H1 (cell line): Measurements from ENCODE around the gene ZNF425. TPM values are rescaled to one million over a fixed set of nuclear protein-coding genes. Genes with fewer than 3 reads are reported as not detected.

Experiments
- CTCF ChIA-PET: fragments of 300-600 bp; sonication (Branson Sonifier 250); formaldehyde crosslinking; loops from one replicate; lab custom pipeline; 2021; ENCODE audit not compliant: partially characterized antibody; lab: Charles Lee
- POLR2A ChIA-PET: fragments of 300-600 bp; sonication (Branson Sonifier 250); formaldehyde crosslinking; loops from one replicate; lab custom pipeline; 2021; ENCODE audit warnings: inconsistent platforms; ENCODE audit not compliant: partially characterized antibody; lab: Charles Lee
- DNase-seq, 2 experiments: peaks; one replicate each; pipeline versions ENCODE4 v3.0.0 to v3.0.0-alpha.2; 2010 to 2022; ENCODE audit warnings: low spot score in 2 of 2, low read depth in 1 of 2, mixed read lengths in 1 of 2
- FAIRE-seq: peaks from 2 replicates; lab custom pipeline; 2011; peaks lifted over from hg19 to GRCh38; lab: Jason Lieb, UNC
- H2AFZ ChIP-seq: 2 replicates; pipeline ENCODE4 v1.8.1; 2012; ENCODE audit warnings: low read length, inconsistent platforms
- H2AK5ac ChIP-seq: 2 replicates; pipeline ENCODE4 v1.6.1; 2013; ENCODE audit warnings: low read depth, low read length
- H2BK120ac ChIP-seq: replicated peaks from 2 replicates; pipeline ENCODE3; 2013; ENCODE audit warnings: low read depth, low read length, inconsistent platforms
- H2BK12ac ChIP-seq: 2 replicates; pipeline ENCODE4 v1.6.1; 2013; ENCODE audit warnings: low read depth, low read length
- H2BK15ac ChIP-seq: 2 replicates; pipeline ENCODE4 v1.6.1; 2013; ENCODE audit warnings: low read length
- H2BK20ac ChIP-seq: 2 replicates; pipeline ENCODE4 v1.6.1; 2013; ENCODE audit warnings: low read length
- H2BK5ac ChIP-seq: 2 replicates; pipeline ENCODE4 v1.6.1; 2013; ENCODE audit warnings: low read depth, low read length
- H3K14ac ChIP-seq: 2 replicates; pipeline ENCODE4 v1.6.1; 2013; ENCODE audit warnings: inconsistent platforms; ENCODE audit not compliant: insufficient read length
- H3K18ac ChIP-seq: 2 replicates; pipeline ENCODE4 v1.6.1; 2013; ENCODE audit warnings: low read length; ENCODE audit errors: extremely low read depth
- H3K23ac ChIP-seq: 2 replicates; pipeline ENCODE4 v1.6.1; 2013; ENCODE audit warnings: inconsistent platforms; ENCODE audit not compliant: insufficient read length
- H3K23me2 ChIP-seq: 2 replicates; pipeline ENCODE4 v1.6.1; 2013; ENCODE audit warnings: low read depth, low read length
- H3K27ac ChIP-seq: 2 replicates; pipeline ENCODE4 v1.6.1; 2011; ENCODE audit warnings: low read depth, low read length, inconsistent platforms
- H3K27me3 ChIP-seq, 4 experiments: replicated peaks in 1 of 4; 1 replicate in 1 of 4; 2 replicates in 3 of 4; pipeline versions ENCODE4 v1.6.1 to v1.8.1; 2011 to 2013; ENCODE audit warnings: low read length in 3 of 4, mild to moderate bottlenecking in 3 of 4, inconsistent platforms in 2 of 4, mixed read lengths in 2 of 4, moderate library complexity in 1 of 4; ENCODE audit not compliant: control insufficient read depth in 3 of 4, insufficient read depth in 3 of 4; ENCODE audit errors: extremely low read depth in 1 of 4
- H3K36me3 ChIP-seq, 4 experiments: 2 replicates each; pipeline versions ENCODE4 v1.6.1 to v1.8.1; 2011 to 2013; ENCODE audit warnings: mild to moderate bottlenecking in 4 of 4, low read length in 3 of 4, moderate library complexity in 2 of 4, control low read depth in 1 of 4, inconsistent platforms in 1 of 4; ENCODE audit not compliant: insufficient read depth in 4 of 4, control insufficient read depth in 2 of 4
- H3K4ac ChIP-seq: replicated peaks from 2 replicates; pipeline ENCODE3; 2013; ENCODE audit warnings: low read length, low read depth, mixed read lengths, inconsistent platforms; ENCODE audit not compliant: insufficient read length
- H3K4me1 ChIP-seq, 4 experiments: replicated peaks in 1 of 4; 1 replicate in 1 of 4; 2 replicates in 3 of 4; pipeline versions ENCODE4 v1.6.1 to v1.8.1; 2011 to 2013; ENCODE audit warnings: low read length in 3 of 4, inconsistent platforms in 2 of 4, mixed read lengths in 1 of 4; ENCODE audit not compliant: insufficient read depth in 4 of 4, control insufficient read depth in 3 of 4
- H3K4me2 ChIP-seq, 2 experiments: 2 replicates each; pipeline versions ENCODE4 v1.6.1 to v1.8.1; 2011 to 2013; ENCODE audit warnings: low read depth in 2 of 2, low read length in 2 of 2, control low read depth in 1 of 2, inconsistent platforms in 1 of 2, mild to moderate bottlenecking in 1 of 2; ENCODE audit not compliant: insufficient read depth in 1 of 2
- H3K4me3 ChIP-seq, 4 experiments: fragments of 200-600, 300-600 bp in 1 of 4; sonication (generic), shearing (Covaris generic), sonication (Bioruptor Twin) in 1 of 4; 2 replicates each; pipeline versions ENCODE4 v1.5.1 to v1.8.1; 2011 to 2016; ENCODE audit warnings: low read length in 4 of 4, low read depth in 3 of 4, control low read depth in 2 of 4, inconsistent platforms in 2 of 4, mild to moderate bottlenecking in 2 of 4, mixed read lengths in 1 of 4, moderate library complexity in 1 of 4; ENCODE audit not compliant: insufficient read depth in 2 of 4; ENCODE audit errors: extremely low read depth in 1 of 4
- H3K56ac ChIP-seq: replicated peaks from 2 replicates; pipeline ENCODE3; 2013; ENCODE audit warnings: low read depth, mild to moderate bottlenecking, mixed read lengths, low read length, inconsistent platforms; ENCODE audit not compliant: insufficient read length
- H3K79me1 ChIP-seq: 2 replicates; pipeline ENCODE4 v1.6.1; 2013; ENCODE audit warnings: low read depth, low read length, control low read depth
- H3K79me2 ChIP-seq, 2 experiments: 2 replicates each; pipeline versions ENCODE4 v1.6.1 to v1.8.1; 2012 to 2013; ENCODE audit warnings: low read length in 2 of 2, mild to moderate bottlenecking in 2 of 2, inconsistent platforms in 1 of 2; ENCODE audit not compliant: insufficient read depth in 2 of 2, control insufficient read depth in 1 of 2
- H3K9ac ChIP-seq, 4 experiments: replicated peaks in 1 of 4; 1 replicate in 1 of 4; 2 replicates in 3 of 4; pipeline versions ENCODE4 v1.6.1 to v1.8.1; 2011 to 2013; ENCODE audit warnings: low read depth in 3 of 4, low read length in 3 of 4, control low read depth in 2 of 4, mild to moderate bottlenecking in 2 of 4, moderate library complexity in 2 of 4, inconsistent platforms in 1 of 4; ENCODE audit errors: extremely low read depth in 1 of 4
- H3K9me3 ChIP-seq, 2 experiments: 2 replicates each; pipeline versions ENCODE4 v1.6.1 to v1.8.1; 2012 to 2013; ENCODE audit warnings: mild to moderate bottlenecking in 2 of 2, moderate library complexity in 2 of 2, control low read depth in 1 of 2, inconsistent platforms in 1 of 2, low read depth in 1 of 2, low read length in 1 of 2, mixed read lengths in 1 of 2; ENCODE audit not compliant: insufficient read depth in 2 of 2
- H4K20me1 ChIP-seq, 2 experiments: replicated peaks in 1 of 2; 2 replicates each; pipeline versions ENCODE3 to v1.8.1; 2011 to 2013; ENCODE audit warnings: inconsistent platforms in 2 of 2, low read length in 2 of 2, mild to moderate bottlenecking in 1 of 2; ENCODE audit not compliant: insufficient read depth in 2 of 2, control insufficient read depth in 1 of 2
- H4K5ac ChIP-seq: 2 replicates; pipeline ENCODE4 v1.6.1; 2013; ENCODE audit warnings: low read length, low read depth, mixed read lengths, inconsistent platforms; ENCODE audit not compliant: insufficient read length
- H4K8ac ChIP-seq: 2 replicates; pipeline ENCODE4 v1.8.0; 2013; ENCODE audit warnings: mild to moderate bottlenecking, moderate library complexity, low read length, inconsistent platforms; ENCODE audit not compliant: insufficient read depth; ENCODE audit errors: extremely low read depth
- H4K91ac ChIP-seq: replicated peaks from 2 replicates; pipeline ENCODE3; 2013; ENCODE audit warnings: low read length, mixed read lengths, inconsistent platforms; ENCODE audit not compliant: insufficient read length
- CBX8 ChIP-seq: fragments of 300-800, 300-1000 bp; sonication (generic); IDR thresholded peaks from 2 replicates; pipeline ENCODE4 v1.7.1; 2016; ENCODE audit warnings: low read depth, low read length, borderline replicate concordance
- SRF ChIP-seq: IDR thresholded peaks from 2 replicates; pipeline ENCODE4 v1.6.1; 2011; ENCODE audit warnings: mild to moderate bottlenecking, low read depth, low read length, moderate library complexity
- SUZ12 ChIP-seq: fragments of 200-600 bp; sonication (generic); IDR thresholded peaks from 2 replicates; pipeline ENCODE4 v1.6.1; 2012; ENCODE audit warnings: mild to moderate bottlenecking, inconsistent platforms, low read length, moderate library complexity, mixed read lengths
- WGBS, 2 experiments: shearing (Covaris generic) in 1 of 2; methylation state at CpG; one replicate each; pipeline versions ENCODE4 v1.1.6 to v1.1.7; 2013 to 2015; ENCODE audit warnings: low lambda C conversion rate in 2 of 2, mixed read lengths in 2 of 2, inconsistent platforms in 1 of 2, low coverage in 1 of 2, missing lambda C conversion rate in 1 of 2; ENCODE audit not compliant: insufficient replicate concordance in 2 of 2, insufficient coverage in 1 of 2, insufficient read length in 1 of 2; ENCODE audit errors: extremely low coverage in 1 of 2, missing lambda C conversion rate in 1 of 2; 5-methylcytosine and 5-hydroxymethylcytosine counted together
- polyA plus RNA-seq, 7 experiments: library from polyadenylated mRNA; depleted of rRNA in 3 of 7; stranded (reverse) in 5 of 7; unstranded in 2 of 7; fragments of >200 nt in 5 of 7; fragments of 200-250 nt in 2 of 7; gene quantifications; 1 replicate in 5 of 7; 2 replicates in 1 of 7; 4 replicates in 1 of 7; pipeline versions ENCODE4 v1.2.1 to v1.2.3, GENCODE V29; 2011 to 2013; ENCODE audit warnings: missing spikeins in 2 of 7, mixed read lengths in 2 of 7
- total RNA-seq: library from RNA; stranded (reverse); fragmentation: NEBNext Ultra II Directional; extraction: Animal tissue kit (Norgen Biotek cat#: 25700); gene quantifications from 2 replicates; pipeline ENCODE4 v1.2.1, GENCODE V29; 2021

The ZNF425 gene
- total and polyA plus RNA-seq, 2 of the 8 experiments (the other 6 are each of a cell fraction or from before 2014, with no cell fraction given) = 3.4 to 6.1 TPM

DNA sequence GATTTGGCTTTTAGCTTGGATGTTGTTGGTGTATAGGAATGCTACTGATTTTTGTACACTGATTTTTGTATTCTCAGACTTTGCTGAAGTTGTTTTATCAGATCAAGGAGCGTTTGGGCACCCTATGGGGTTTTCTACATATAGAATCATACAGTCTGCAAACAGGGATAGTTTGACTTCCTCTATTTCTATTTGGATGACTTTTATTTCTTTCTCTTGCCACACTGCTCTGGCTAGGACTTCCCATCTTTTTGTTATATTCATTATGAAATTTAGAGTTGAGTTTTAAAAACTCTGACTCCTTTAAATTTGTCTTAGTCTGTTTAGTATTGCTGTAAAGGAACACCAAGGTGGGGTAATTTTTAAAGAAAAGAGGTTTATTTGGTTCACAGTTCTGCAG is 40.3 kb downstream of the ZNF425 start:
- 86% methylated on average over 1 of the region's 1 CpG; no CpG with 5 or more reads in 1 of the 2 experiments for WGBS, 2 experiments
- no peak overlapping the region for H4K8ac ChIP-seq
- CTCF ChIA-PET = no interaction called here
- H3K4ac ChIP-seq = no peak overlapping the region
- H3K9ac ChIP-seq = no peak overlapping the region
- no peak overlapping the region for H3K23ac ChIP-seq
- no peaks in the 10 kb centered on the region for H3K27me3 ChIP-seq
- FAIRE-seq (no peak), DNase-seq (no peak)
- no peak overlapping the region for H2AFZ ChIP-seq
- POLR2A ChIA-PET = interaction anchor here (1.4 kb wide), 1 partner anchor 67 kb away, joined by 3 read pairs; no protein-coding TSS in a partner anchor
- H2BK12ac ChIP-seq = no peak overlapping the region
- H3K23me2 ChIP-seq = peaks cover 1% of the 10 kb centered on the region; the same call in 1 of the 2 replicates
- H2BK20ac ChIP-seq = no peak overlapping the region
- peaks cover 0 to 22% (median 7%) of the 10 kb centered on the region in 4 experiments; a peak in 4 of 8 replicates for H3K36me3 ChIP-seq
- H3K79me1 ChIP-seq = peaks cover 7% of the 10 kb centered on the region
- H2AK5ac ChIP-seq = no peak overlapping the region
- no peak for TF ChIP-seq CBX8
- TF ChIP-seq SRF = no peak
- no peak for TF ChIP-seq SUZ12
- TF ChIP-seq, all 59 proteins: peak for 0
- Histone ChIP-seq H3K18ac (no peak overlapping the region), H2BK15ac (no peak overlapping the region), H3K4me1 (no peaks in the 10 kb centered on the region), H3K9me3 (peaks cover 3 to 9% of the 10 kb centered on the region in 2 experiments; a peak in 3 of 4 replicates), H3K4me2 (no peak overlapping the region), H3K79me2 (peaks cover 0 to 37% of the 10 kb centered on the region in 2 experiments; a peak in 2 of 4 replicates), H2BK120ac (no peak overlapping the region), H4K5ac (no peak overlapping the region), H4K91ac (no peak overlapping the region), H4K20me1 (no peaks in the 10 kb centered on the region), H3K27ac (no peak overlapping the region), H3K14ac (no peak overlapping the region), H2BK5ac (no peak overlapping the region), H3K4me3 (no peak overlapping the region), H3K56ac (no peak overlapping the region)
